Putamen (tissue), 1 donor: ENCODE measurements around the gene AARSD1.
"Not testable (repeated sequence)": the region's sequence is repeated elsewhere in the genome, so short reads cannot be mapped to it uniquely, and the experiment has no call there.

Experiments used
- DNase-seq: peaks from one replicate; pipeline ENCODE4 v3.0.0-alpha.2; 2016; ENCODE audit warnings: low spot score

The AARSD1 gene

GRCh38 chr17:42964161-42964932 lies at the start of gene AARSD1:
Gene AARSD1, minus strand, starts transcription at chr17:42964454. Its CDS starts 14 bp downstream, at chr17:42964440.
- DNase-seq = peak; percentile 90

GRCh38 chr17:43013296-43013695 lies 49.0 kb upstream of the AARSD1 start:
- no peak for DNase-seq

GRCh38 chr17:43011728-43012472 lies 47.6 kb upstream of the AARSD1 start:
- DNase-seq = no peak

- no peak for DNase-seq
Measured at GRCh38 chr17:43010667-43011308, 46.5 kb upstream of the AARSD1 start.

- DNase-seq = no peak
Measured at GRCh38 chr17:43006639-43007551, 42.6 kb upstream of the AARSD1 start, which contains the start of gene IFI35. Gene IFI35, plus strand, starts transcription at chr17:43006784. Its CDS starts 164 bp downstream, at chr17:43006948.

GRCh38 chr17:43003542-43004172 lies 39.4 kb upstream of the AARSD1 start:
- DNase-seq = no peak

GRCh38 chr17:43000894-43001293 lies 36.6 kb upstream of the AARSD1 start:
- not testable (repeated sequence) for DNase-seq

GRCh38 chr17:42999003-42999525 lies 34.8 kb upstream of the AARSD1 start:
- DNase-seq = no peak

GRCh38 chr17:42997984-42998938 lies 34.0 kb upstream of the AARSD1 start, which contains the start of gene RPL27:
Gene RPL27, plus strand, starts transcription at chr17:42998419. Its CDS starts 332 bp downstream, at chr17:42998751.
- DNase-seq = peak; percentile 100

GRCh38 chr17:42997390-42997983 lies 33.2 kb upstream of the AARSD1 start:
- DNase-seq = no peak

GRCh38 chr17:42993913-42994312 lies 29.7 kb upstream of the AARSD1 start:
- not testable (repeated sequence) for DNase-seq

- DNase-seq = no peak
Measured at GRCh38 chr17:42992872-42993271, 28.6 kb upstream of the AARSD1 start.

GRCh38 chr17:42991471-42991870 lies 27.2 kb upstream of the AARSD1 start:
- DNase-seq = no peak

- no peak for DNase-seq
Measured at GRCh38 chr17:42989726-42990652, 25.7 kb upstream of the AARSD1 start.

GRCh38 chr17:42989141-42989540 lies 24.9 kb upstream of the AARSD1 start:
- no peak for DNase-seq

- DNase-seq = no peak
Measured at GRCh38 chr17:42985225-42985624, 21.0 kb upstream of the AARSD1 start.

- DNase-seq = no peak
Measured at GRCh38 chr17:42982266-42982665, 18.0 kb upstream of the AARSD1 start.
